Measurements from ENCODE around the gene KIR2DL4. TPM values are rescaled to one million over a fixed set of nuclear protein-coding genes. Genes with fewer than 3 reads are reported as not detected.
"Not testable (repeated sequence)": the region's sequence is repeated elsewhere in the genome, so short reads cannot be mapped to it uniquely, and the experiment has no call there.

KIR2DL4 gene
- not detected for total RNA-seq

DNA sequence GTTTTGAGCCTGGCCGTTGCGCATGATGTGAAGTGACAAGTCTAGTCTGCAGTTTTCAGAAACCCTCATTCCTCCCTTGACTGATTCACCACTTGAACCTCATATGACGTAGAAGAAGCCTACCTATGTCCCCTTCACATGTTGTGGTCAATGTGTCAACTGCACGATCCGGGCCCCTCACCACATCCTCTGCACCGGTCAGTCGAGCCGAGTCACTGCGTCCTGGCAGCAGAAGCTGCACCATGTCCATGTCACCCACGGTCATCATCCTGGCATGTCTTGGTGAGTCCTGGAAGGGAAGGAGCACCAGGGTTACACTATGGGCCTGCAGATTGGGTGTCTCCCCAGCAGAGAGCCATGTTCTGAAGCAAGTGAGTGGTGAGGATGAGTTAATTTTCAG, at the start of gene KIR2DL4:
TSS of gene KIR2DL4 (plus strand) at position 201 of the 400 bp plus-strand sequence. CDS start at position 243, 42 bp downstream.
- DNase-seq = no peak

DNA sequence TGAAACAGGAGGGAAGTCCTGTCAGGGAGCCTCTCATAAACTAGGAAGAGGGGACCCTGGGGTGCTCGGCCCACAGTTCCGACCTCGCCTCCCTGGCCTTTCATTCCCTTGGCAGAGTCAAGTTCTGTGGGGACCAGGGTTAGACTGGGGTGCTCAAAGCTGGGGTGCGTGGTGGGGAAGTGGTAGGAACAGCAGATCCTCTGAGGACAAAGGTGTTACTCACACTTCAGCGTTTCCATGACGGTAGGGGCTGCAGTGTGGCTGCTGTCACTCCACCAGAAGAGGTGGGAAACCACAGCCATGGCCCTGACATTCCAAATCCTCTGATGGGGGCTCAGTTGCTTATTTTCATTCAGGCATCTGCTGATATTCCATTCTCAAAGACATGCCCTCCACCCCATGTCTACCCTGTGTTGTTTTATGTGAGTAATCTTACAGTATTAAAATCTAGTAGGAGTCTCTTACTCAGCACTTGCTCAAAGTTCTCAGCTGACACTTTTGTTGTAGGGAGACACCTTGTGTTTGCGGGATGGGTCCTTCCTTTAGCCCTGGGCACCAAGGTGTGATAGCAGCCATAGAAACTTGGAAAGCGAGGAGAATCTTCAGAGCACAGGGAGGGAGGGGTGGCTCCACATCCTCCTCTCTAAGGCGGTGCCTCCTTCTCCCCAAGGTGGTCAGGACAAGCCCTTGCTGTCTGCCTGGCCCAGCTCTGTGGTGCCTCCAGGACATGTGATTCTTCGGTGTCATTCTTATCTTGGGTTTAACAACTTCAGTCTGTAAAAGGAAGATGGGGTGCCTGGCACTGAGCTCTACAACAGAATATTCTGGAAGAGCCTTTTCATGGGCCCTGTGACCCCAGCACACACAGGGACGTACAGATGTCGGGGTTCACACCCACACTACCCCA, 47.0 kb upstream of the KIR2DL4 start:
- not testable (repeated sequence) for DNase-seq

DNA sequence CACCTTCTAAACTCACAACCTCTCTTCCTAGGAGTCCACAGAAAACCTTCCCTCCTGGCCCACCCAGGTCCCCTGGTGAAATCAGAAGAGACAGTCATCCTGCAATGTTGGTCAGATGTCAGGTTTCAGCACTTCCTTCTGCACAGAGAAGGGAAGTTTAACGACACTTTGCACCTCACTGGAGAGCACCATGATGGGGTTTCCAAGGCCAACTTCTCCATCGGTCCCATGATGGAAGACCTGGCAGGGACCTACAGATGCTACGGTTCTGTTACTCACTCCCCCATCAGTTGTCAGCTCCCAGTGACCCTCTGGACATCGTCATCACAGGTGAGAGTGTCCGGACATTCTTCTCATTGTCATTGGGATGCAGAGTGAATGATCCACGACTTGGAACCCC, 44.8 kb upstream of the KIR2DL4 start:
- not testable (repeated sequence) for DNase-seq

DNA sequence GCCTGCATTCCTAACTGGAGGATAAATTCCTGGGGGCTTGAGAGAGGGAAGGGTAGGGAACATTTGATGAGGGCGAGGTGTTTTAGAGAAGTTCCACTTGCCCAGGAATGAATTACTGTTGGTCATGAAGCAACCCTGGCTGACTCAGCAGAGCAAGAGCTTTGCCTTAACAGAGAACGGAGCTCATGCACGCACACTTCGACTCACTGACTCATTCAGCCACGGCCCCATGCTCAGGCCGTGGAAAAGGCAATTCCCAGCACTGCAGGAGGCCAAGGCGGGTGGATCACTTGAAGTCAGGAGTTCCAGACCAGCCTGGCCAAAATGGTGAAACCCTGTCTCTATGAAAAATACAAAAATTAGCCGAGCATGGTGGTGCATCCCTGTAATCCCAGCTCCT, 39.2 kb upstream of the KIR2DL4 start:
- DNase-seq = not testable (repeated sequence)

DNA sequence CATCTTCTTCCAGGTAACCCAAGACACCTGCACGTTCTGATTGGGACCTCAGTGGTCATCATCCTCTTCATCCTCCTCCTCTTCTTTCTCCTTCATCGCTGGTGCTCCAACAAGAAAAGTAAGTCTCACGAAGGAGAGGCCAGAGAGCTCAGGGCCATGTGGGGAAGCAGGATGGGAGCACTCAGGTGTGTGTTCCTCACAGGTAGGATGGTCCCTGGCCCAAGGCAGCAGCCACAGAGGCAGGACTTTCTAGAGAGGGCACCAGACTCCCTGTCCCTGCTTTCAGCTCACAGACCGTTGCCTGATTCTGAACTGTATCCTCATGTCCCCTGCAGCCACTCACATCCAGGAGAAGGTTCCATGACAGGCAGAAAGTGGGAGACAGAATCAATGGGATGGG, 36.9 kb upstream of the KIR2DL4 start:
- DNase-seq = not testable (repeated sequence)

DNA sequence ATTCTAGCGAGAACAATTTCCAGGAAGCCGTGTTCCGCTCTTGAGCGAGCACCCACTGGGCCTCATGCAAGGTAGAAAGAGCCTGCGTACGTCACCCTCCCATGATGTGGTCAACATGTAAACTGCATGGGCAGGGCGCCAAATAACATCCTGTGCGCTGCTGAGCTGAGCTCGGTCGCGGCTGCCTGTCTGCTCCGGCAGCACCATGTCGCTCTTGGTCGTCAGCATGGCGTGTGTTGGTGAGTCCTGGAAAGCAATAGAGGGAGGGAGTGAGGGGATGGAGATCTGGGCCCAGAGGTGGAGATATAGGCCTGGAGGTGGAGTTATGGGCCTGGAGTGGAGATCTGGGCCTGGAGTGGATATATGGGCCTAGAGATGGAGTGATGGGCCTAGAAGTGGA, 33.8 kb upstream of the KIR2DL4 start, which contains the start of gene KIR2DL1:
TSS of gene KIR2DL1 (plus strand) at position 148 of the 400 bp plus-strand sequence. CDS start at position 206, 58 bp downstream.
- DNase-seq = not testable (repeated sequence)

DNA sequence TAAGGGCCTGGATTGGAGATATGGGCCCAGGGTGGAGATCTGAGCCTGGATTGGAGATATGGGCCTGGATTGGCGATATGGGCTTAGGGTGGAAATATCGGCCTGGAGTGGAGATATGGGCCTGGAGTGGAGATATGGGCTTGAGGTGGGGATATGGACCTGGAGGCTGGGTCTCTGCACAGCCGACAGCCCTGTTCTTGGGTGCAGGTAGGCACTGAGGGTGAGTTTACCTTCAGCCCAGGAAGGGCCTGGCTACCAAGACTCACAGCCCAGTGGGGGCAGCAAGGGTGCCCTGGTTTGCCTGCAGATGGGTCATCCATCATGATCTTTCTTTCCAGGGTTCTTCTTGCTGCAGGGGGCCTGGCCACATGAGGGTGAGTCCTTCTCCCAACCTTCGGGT, 32.9 kb upstream of the KIR2DL4 start:
- DNase-seq = not testable (repeated sequence)

DNA sequence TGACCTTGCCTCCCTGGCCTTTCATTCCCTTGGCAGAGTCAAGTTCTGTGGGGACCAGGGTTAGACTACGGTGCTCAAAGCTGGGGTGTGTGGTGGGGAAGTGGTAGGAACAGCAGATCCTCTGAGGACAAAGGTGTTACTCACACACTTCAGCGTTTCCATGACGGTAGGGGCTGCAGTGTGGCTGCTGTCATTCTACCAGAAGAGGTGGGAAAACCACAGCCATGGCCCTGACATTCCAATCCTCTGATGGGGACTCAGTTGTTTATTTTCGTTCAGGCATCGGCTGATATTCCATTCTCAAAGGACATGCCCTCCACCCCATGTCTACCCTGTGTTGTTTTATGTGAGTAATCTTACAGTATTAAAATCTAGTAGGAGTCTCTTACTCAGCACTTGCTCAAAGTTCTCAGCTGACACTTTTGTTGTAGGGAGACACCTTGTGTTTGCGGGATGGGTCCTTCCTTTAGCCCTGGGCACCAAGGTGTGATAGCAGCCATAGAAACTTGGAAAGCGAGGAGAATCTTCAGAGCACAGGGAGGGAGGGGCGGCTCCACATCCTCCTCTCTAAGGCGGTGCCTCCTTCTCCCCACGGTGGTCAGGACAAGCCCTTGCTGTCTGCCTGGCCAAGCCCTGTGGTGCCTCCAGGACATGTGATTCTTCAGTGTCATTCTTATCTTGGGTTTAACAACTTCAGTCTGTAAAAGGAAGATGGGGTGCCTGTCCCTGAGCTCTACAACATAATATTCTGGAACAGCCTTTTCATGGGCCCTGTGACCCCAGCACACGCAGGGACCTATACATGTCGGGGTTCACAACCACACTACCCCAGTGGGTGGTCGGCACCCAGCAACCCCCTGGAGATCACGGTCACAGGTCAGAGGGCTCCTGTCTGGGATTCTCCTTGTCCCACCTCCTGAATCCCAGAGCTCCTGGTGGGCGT, 32.1 kb upstream of the KIR2DL4 start:
- DNase-seq = not testable (repeated sequence)

DNA sequence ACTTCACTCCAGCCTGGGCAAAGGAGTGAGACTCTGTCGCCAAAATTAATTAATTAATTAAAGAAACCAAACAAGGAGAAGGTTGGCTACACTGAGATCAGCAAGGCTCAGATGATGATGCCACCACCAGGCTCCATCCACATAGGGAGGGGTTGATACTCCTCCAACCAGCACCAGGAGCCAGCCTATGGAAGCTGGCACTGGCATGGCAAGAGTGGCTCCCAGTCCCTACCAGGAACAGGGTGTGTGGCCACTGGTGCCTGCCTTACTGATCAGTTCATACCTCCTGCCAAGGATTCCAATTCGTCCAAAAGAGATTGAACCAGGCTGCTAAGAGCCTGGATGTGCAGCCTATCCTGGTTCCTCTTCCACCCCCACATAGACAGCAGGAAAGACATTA, 30.7 kb upstream of the KIR2DL4 start:
- not testable (repeated sequence) for DNase-seq

DNA sequence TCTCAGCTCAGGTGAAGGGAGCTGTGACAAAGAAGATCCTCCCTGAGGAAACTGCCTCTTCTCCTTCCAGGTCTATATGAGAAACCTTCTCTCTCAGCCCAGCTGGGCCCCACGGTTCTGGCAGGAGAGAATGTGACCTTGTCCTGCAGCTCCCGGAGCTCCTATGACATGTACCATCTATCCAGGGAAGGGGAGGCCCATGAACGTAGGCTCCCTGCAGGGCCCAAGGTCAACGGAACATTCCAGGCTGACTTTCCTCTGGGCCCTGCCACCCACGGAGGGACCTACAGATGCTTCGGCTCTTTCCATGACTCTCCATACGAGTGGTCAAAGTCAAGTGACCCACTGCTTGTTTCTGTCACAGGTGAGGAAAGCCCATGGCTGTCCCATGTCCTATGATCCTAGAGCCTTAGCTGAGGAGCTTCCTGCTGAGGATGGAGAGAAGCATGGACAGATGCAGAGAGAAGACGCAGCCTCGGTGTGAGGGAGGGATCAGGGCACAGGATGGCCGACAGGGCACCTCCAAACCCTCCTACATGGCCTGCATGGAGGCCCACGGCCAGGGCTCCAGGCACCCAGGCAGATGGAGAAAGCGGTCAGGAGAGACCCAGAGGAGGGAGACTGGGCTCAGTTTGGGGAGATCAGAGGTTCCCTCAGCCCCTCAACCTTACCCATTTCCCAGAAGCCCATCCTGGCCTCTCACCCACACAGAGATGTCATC, 28.2 kb upstream of the KIR2DL4 start:
- DNase-seq = not testable (repeated sequence)

DNA sequence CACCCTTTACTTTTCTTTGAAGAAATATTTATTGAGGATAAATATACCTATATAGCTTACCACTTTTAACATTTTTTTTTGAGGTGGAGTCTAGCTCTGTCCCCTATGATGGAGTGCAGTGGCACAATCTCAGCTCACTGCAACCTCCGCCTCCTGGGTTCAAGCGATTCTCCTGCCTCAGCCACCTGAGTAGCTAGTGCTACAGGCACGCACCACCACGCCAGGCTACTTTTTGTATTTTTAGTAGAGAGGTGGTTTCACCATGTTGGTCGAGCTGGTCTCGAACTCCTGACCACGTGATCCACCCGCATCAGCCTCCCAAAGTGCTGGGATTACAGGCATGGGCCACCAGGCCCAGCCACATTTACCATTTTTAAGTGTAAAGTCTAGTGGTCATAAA, 27.6 kb upstream of the KIR2DL4 start:
- not testable (repeated sequence) for DNase-seq

DNA sequence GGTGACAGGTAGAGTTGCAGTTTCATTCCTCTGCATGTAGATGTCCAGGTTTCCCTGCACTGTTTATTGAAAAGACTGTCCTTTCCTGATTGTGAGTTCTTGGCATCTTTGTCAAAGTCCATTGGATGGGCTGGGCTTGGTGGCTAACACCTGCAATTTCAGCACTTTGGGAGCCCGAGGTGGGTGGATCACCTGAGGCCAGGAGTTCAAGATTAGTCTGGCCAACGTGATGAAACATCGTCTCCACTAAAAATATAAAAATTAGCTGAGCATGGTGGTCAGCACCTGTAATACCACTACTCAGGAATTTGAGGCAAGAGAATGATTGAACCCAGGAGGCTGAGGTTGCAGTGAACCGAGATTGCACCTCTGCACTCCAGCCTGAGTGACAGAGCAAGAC, 25.6 kb upstream of the KIR2DL4 start:
- not testable (repeated sequence) for DNase-seq

DNA sequence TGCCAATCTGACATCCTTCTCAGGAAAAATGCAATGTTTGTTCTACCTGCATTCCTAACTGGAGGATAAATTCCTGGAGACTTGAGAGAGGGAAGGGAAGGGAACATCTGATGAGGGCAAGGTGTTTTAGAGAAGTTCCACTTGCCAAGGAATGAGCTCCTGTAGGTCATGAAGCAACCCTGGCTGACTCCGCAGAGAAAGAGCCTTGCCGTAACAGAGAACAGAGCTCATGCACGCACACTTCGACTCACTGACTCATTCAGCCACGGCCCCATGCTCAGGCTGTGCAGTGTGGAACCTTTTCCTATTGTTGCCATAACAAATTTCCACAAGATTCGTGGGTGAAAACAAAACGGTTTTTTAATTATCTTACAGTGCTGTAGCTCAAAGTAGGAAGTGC, 24.5 kb upstream of the KIR2DL4 start:
- not testable (repeated sequence) for DNase-seq

DNA sequence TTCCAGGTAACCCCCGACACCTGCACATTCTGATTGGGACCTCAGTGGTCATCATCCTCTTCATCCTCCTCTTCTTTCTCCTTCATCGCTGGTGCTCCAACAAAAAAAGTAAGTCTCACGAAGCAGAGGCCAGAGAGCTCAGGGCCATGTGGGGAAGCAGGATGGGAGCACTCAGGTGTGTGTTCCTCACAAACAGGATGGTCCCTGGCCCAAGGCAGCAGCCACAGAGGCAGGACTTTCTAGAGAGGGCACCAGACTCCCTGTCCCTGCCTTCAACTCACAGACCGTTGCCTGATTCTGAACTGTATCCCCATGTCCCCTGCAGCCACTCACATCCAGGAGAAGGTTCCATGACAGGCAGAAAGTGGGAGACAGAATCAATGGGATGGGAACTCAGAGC, 20.5 kb upstream of the KIR2DL4 start:
- not testable (repeated sequence) for DNase-seq

DNA sequence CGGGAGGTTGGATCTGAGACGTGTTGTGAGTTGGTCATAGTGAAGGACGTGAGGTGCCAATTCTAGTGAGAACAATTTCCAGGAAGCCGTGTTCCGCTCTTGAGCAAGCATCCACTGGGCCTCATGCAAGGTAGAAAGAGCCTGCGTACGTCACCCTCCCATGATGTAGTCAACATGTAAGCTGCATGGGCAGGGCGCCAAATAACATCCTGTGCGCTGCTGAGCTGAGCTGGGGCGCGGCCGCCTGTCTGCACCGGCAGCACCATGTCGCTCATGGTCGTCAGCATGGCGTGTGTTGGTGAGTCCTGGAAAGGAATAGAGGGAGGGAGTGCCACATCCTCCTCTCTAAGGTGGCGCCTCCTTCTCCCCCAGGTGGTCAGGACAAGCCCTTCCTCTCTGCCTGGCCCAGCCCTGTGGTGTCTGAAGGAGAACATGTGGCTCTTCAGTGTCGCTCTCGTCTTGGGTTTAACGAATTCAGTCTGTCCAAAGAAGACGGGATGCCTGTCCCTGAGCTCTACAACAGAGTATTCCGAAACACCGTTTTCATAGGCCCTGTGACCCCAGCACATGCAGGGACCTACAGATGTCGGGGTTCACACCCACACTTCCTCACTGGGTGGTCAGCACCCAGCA, 17.2 kb upstream of the KIR2DL4 start:
- not testable (repeated sequence) for DNase-seq

DNA sequence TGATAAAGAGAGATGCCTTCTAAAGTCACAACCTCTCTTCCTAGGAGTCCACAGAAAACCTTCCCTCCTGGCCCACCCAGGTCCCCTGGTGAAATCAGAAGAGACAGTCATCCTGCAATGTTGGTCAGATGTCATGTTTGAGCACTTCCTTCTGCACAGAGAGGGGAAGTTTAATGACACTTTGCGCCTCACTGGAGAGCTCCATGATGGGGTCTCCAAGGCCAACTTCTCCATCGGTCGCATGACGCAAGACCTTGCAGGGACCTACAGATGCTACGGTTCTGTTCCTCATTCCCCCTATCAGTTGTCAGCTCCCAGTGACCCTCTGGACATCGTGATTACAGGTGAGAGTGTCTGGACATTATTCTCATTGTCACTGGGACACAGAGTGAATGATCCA, 15.3 kb upstream of the KIR2DL4 start:
- not testable (repeated sequence) for DNase-seq

DNA sequence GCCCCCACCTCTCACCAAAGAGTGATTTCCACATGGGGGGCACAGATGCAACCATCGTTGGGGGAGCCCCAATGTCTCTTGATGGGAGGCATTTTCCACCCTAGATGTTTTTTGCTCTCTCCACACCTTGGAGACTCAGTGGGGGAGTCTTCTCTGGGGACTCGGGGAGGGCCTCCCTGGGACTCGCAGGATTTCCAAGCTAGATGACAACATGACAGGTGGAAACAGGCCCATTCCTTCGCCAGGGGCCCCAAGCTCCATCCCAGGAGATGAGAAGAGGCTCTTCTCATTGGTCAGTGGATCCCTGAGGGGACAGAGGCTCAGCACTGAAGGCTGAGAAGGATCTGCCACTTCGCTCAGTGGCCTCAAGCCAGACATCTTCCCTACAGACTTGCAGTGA, 12.7 kb upstream of the KIR2DL4 start:
- DNase-seq = no peak

DNA sequence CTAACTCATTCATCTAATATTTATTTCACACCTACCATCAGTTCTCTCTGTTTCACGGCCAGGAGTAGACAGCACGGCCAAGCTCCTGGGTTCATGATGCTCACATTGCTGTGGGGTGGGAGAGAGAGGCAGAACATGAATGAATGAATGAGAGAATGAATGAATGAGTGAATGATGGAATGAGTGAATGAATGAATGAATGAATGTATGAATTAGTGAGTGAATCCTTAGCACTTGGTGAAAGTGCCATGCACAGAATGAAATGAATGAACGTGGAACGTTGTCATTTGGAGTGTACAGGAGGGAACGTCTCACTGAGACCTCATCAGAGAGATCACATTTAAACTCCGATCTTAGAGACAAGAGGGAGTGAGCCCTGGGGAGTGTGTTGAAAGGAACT, 11.9 kb upstream of the KIR2DL4 start:
- no peak for DNase-seq

DNA sequence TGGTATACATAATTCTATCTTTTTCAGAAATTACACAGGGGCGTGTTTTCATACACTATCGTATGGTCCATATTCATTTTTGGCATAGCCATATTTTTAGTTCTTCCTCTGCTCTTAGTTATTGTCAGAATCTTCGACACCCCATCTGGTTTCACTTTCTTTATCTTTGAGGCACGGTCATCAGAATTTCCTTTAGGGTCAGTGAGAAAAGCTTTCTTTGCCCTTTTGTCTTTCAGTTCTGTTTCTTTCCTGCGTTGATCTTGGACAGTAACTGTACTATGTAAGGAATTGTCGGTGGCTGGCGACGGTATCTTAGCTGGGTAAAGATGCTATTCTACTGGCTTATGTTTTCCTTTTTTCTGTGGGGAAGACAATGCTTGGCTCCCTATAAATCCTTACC, 10.6 kb upstream of the KIR2DL4 start:
- no peak for DNase-seq

DNA sequence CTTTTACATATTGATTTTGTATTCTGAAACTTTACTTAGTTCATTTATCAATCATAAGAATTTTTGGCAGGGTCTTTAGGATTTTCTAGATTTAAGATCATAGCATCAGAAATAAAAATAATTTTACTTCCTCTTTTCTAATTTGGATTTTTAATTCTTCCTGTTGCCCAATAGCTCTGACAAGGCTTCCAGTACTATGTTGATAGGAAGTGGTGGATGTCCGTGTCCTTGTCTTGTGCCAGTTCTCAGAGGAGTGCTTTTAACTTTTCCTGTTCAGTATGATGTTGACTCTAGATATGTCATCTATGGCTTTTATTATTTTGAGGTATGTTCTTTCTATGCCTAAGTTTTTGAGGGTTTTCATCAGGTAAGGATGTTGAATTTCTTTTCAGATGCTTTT, 7.7 kb upstream of the KIR2DL4 start:
- no peak for DNase-seq

DNA sequence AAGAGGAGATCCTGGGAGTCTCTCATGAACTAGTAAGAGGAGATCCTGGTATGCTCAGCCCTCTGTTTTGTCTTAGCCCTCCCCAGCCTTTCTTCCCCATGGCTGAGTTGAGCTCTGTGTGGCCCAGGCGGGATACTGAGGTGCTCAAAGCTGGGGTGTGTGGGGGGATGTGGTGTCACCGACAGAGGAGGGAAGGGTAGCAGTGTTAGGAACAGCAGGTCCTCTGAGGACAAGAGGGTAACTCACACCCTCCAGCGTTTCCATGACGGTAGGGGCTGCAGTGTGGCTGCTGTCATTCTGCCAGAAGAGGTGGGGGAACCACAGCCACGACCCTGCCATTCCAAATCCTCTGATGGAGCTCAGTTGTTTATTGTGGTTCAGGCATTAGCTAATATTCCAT, 691 bp downstream of the KIR2DL4 start:
- no peak for DNase-seq

DNA sequence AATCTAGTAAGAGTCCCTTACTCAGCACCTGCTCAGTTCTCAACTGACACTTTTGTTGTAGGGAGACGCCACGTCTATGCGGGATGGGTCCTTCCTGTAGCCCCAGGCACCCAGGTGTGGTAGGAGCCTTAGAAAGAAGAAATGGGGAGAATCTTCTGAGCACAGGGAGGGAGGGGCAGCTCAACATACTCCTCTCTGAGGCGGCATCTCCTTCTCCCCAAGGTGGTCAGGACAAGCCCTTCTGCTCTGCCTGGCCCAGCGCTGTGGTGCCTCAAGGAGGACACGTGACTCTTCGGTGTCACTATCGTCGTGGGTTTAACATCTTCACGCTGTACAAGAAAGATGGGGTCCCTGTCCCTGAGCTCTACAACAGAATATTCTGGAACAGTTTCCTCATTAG, 1.2 kb downstream of the KIR2DL4 start:
- DNase-seq = no peak

Data from tongue (tissue), 2 donors.